Loucy (cell line): Measurements from ENCODE around the gene MYL2.

ENCODE experiments used
- H2AFZ ChIP-seq: fragments of 200-600 bp; sonication (generic); 2 replicates; pipeline ENCODE4 v1.6.0; 2016; ENCODE audit warnings: antibody characterized with exemption, mild to moderate bottlenecking, low read length, moderate library complexity
- H3F3A ChIP-seq: fragments of 200-600 bp; 2 replicates; pipeline ENCODE4 v1.6.0; 2016; ENCODE audit warnings: antibody characterized with exemption, low read depth, mild to moderate bottlenecking
- H3K27me3 ChIP-seq: fragments of 200-600 bp; sonication (generic); 2 replicates; pipeline ENCODE4 v1.6.1; 2014; ENCODE audit warnings: low read length, mild to moderate bottlenecking; ENCODE audit not compliant: insufficient read depth, poor library complexity, severe bottlenecking
- H3K36me3 ChIP-seq: fragments of 200-600 bp; sonication (generic); 2 replicates; pipeline ENCODE4 v1.6.1; 2016; ENCODE audit warnings: low read length; ENCODE audit not compliant: insufficient read depth
- H3K4me1 ChIP-seq: fragments of 200-600 bp; sonication (generic); 2 replicates; pipeline ENCODE4 v1.5.1; 2014; ENCODE audit warnings: low read length, mild to moderate bottlenecking; ENCODE audit not compliant: insufficient read depth, poor library complexity, severe bottlenecking
- H3K4me2 ChIP-seq: fragments of 200-600 bp; sonication (generic); 2 replicates; pipeline ENCODE4 v1.6.0; 2014; ENCODE audit warnings: antibody characterized with exemption, low read length, low read depth, mild to moderate bottlenecking; ENCODE audit not compliant: poor library complexity, severe bottlenecking
- H3K4me3 ChIP-seq: fragments of 200-600 bp; sonication (generic); 2 replicates; pipeline ENCODE4 v1.5.1; 2014; ENCODE audit warnings: low read length, mild to moderate bottlenecking, mixed read lengths; ENCODE audit not compliant: poor library complexity, severe bottlenecking
- H3K79me2 ChIP-seq: fragments of 200-600 bp; sonication (generic); 2 replicates; pipeline ENCODE4 v1.6.1; 2014; ENCODE audit warnings: low read length; ENCODE audit not compliant: insufficient read depth
- H3K9ac ChIP-seq: fragments of 200-600 bp; sonication (generic); 2 replicates; pipeline ENCODE4 v1.6.0; 2014; ENCODE audit warnings: mild to moderate bottlenecking, low read depth, low read length, moderate library complexity; ENCODE audit not compliant: poor library complexity, severe bottlenecking
- H3K9me2 ChIP-seq: fragments of 200-600 bp; sonication (generic); replicated peaks from 2 replicates; pipeline ENCODE4 v1.6.1; 2016; ENCODE audit warnings: low read depth, low read length, mixed read lengths
- H3K9me3 ChIP-seq: fragments of 200-600 bp; sonication (generic); 2 replicates; pipeline ENCODE4 v1.6.1; 2014; ENCODE audit warnings: mild to moderate bottlenecking, antibody characterized with exemption, low read length, low read depth; ENCODE audit not compliant: insufficient read depth
- H4K20me1 ChIP-seq: fragments of 200-600 bp; sonication (generic); 2 replicates; pipeline ENCODE4 v1.6.0; 2014; ENCODE audit warnings: antibody characterized with exemption, low read length, mild to moderate bottlenecking; ENCODE audit not compliant: insufficient read depth, poor library complexity, severe bottlenecking
- CTCF ChIP-seq: fragments of 200-600 bp; sonication (generic); conservative IDR thresholded peaks from 2 replicates; pipeline ENCODE4 v1.5.1; 2014; ENCODE audit warnings: mild to moderate bottlenecking, antibody characterized with exemption, low read length
- EZH2phosphoT487 ChIP-seq: fragments of 200-600 bp; IDR thresholded peaks from 2 replicates; pipeline ENCODE4 v1.6.1; 2018; ENCODE audit warnings: antibody characterized with exemption, mild to moderate bottlenecking, moderate library complexity, borderline replicate concordance

Gene MYL2

GRCh38 chr12:110861729-110862128 lies 58.6 kb downstream of the MYL2 start:
- H3K4me2 ChIP-seq, result no peak overlapping the region
- no peaks in the 10 kb centered on the region for H4K20me1 ChIP-seq
- TF ChIP-seq CTCF (peak; percentile 25), EZH2phosphoT487 (no peak)
- no peaks in the 10 kb centered on the region for H3K9me3 ChIP-seq
- no peaks in the 10 kb centered on the region for H3K36me3 ChIP-seq
- no peak overlapping the region for H2AFZ ChIP-seq
- H3K27me3 ChIP-seq, result no peaks in the 10 kb centered on the region
- no peaks in the 10 kb centered on the region for H3K79me2 ChIP-seq
- no peak overlapping the region for H3K4me3 ChIP-seq
- no peaks in the 10 kb centered on the region for H3K9me2 ChIP-seq
- H3K4me1 ChIP-seq, result peaks cover 8% of the 10 kb centered on the region
- H3F3A ChIP-seq, result no peaks in the 10 kb centered on the region
- H3K9ac ChIP-seq, result no peak overlapping the region
